Endothelial cell of hepatic sinusoid (primary cell): ENCODE results near the gene SLC8A2.
"Not testable (repeated sequence)": the region's sequence is repeated elsewhere in the genome, so short reads cannot be mapped to it uniquely, and the experiment has no call there.

Experiments
- in situ Hi-C: cut with HindIII; loops from 2 replicates; pipeline ENCODE4 v1.10.0; 2017; ENCODE audit warnings: low sequenced_read_pairs

The SLC8A2 gene

DNA sequence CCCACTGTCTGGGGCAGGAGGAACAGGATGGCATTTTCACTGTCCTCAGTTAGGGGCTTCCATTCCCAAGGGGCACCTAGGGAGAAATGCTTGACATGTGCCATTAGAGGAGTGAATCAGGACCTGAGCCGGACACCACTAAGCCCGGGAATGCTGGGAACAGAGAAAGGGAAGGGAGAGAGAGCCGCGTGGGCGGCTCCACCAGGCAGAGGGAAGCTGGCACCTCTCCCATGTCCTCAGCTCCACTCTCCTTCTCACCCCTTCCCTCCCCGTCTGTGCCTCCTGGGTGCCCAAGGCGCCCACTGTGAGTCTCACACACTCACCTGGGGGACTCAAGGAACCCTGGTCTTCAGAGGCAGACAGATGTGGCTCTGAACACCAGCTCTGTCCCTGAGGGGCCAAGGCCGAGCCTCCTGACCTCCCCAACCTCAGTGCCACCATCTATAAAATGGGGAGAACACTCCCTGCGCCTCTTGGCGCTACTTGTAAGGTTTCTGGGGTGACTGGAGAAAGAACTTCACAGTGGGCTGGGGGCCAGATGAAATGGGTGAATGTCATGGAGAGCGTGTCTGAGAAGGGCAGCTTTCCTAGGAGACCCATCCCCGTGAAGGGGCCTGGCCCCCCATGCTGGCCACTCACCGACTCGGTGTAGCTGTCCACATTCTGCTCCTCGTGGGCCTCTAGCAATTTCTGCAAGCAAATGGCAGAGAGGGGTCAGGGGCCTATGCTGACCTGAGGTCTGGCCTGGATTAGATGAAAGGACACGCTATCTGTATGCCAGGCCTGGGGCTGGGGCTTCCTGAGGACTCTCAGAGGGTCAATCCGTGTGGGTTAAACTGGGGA lies 17.6 kb upstream of the SLC8A2 start:
- in situ Hi-C loops: no loop called here

DNA sequence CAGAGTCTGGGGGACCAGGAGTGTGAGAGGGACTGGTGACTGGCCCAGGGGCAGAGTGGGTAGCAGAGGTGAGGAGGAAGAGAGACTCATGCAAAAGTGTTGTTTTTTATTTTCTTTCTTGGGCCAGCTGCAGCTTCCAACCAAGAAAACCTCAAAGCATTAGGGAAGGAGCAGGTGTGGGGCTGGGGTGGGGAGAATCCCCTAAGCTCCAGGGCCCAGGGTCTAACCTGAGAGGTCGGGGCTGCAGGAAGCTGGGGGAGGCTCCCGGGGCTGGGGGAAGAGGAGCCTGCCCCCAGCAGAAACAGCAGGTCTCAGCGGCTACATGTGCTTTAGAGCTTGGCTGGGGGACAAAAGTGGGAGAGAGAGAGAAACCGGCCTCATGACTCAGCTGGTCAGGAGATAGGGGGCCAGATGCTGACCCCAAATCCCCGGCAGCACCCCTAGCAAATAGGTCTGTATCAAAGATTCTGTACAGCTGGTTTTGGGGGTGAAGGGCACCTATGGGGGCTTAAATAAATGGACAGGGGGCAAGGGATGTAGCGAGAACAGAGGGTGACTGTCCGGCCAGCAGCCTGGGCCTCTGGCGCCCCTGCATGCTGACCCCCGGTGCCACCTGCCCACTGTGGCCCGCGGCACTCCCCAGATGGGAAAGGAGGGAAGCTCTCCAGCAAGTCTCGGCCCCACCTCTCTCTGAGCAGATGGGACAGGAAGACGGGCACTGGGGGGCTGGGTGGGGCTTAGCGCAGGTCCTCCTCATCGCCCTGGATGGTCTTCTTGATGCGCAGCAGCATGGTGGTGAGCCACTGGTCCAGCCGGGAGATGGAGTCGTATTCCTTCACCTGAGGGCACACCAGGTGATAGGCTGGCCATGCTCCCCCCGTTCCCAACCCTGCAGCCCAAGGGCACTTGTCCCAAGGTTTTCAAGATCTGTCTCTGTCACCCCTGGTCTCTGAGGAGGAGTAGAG lies 16.1 kb upstream of the SLC8A2 start:
- in situ Hi-C loops: no loop called here

DNA sequence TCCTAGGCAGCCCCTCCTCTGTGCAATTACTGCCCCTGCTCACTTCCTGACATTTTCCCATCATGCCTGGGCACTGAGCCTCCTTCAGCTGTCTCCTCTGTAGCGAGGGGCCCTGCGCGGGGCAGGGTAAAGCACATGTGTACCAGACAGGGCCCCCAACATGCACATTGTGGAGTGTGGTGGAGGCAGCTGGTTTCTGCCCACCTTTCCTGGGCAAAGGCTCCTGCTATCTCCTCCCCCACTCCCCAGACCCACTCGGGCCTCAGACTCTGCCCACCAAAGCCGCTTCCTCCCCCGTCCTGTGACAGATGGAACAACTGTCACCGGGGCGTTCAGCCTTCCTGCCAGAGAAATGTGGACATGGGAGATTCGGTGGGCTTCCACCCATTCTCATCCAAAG lies 15.2 kb upstream of the SLC8A2 start:
- in situ Hi-C loops: no loop called here

DNA sequence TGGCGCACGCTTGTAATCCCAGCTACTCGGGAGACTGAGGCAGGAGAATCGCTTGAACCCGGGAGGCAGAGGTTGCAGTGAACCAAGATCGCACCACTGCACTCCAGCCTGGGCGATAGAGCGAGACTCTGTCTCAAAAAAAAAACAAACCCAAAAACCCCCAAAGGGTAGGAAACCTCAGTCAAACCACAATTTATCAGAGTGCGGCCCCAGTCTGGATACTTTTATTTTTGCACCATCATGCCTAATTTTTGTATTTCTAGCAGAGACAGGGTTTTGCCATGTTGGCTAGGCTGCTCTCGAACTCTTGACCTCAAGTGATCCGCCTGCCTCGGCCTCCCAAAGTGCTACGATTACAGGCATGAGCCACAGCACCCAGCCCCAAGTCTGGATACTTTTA lies 14.5 kb upstream of the SLC8A2 start:
- in situ Hi-C loops: not testable (repeated sequence)

DNA sequence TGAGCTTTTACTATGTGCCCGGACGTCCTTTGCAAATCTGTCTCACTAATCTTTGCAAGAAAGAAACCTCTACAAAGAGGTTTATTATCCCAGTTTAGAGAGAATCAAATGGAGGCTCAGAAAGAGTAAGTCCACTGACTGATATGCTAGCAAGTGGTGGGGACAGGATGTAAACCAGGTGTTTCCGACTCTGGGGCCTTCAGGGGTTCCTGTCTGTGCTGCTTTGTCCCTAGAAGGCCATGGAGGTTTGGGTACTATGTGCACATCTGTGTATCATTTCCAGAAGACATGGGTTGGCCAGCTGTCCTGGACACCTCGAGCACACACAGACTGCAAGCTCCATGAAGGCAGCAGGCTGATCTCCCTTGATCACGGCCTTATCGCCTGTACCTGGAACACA lies 13.5 kb upstream of the SLC8A2 start:
- in situ Hi-C loops: no loop called here

DNA sequence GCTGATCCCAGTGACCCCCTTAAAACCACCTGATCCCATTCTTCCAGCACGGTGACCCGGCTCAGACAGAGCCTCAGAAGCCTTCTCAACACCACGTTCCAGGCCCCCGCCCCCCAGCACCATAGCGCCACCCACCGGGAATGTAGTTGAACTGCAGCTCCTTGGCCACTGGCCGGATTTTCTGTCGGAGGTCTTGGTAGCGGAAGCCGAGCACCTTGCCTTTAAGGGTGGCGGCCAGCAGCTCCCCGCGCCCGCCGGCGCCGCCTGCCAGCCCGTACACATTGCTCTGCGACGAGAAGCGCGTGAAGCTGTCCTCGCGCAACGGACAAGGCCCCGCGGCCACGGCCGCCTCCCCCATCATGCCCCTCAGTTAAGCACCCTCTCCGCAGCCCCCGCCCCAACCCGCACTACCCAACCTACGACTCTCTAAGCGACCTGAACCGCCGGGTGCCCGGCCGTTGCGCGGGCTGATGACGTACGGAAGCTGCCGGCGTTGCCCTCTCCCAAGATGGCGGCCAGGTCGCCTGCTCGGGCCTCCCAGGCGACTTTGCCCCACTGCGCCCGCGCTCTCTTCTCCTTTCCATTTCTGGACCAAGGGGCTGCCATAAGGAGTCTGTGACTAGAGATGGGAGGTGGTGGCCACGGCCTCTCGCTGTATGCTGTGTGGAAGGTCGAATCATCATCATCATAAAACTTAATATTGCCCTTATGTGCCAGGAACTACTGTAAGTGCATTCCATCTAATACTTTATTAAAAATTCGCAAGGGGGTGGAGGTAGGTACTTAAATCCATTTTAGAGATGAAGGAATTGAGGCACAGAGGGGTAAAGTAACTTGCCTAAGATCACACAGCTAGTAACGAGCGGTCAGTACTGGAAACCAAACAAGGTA lies 12.4 kb upstream of the SLC8A2 start, which contains the start of gene KPTN:
Gene KPTN, minus strand, starts transcription at position 420 of the 891 bp plus-strand sequence. Its CDS starts 59 bp downstream, at position 361.
- in situ Hi-C loops: no loop called here

DNA sequence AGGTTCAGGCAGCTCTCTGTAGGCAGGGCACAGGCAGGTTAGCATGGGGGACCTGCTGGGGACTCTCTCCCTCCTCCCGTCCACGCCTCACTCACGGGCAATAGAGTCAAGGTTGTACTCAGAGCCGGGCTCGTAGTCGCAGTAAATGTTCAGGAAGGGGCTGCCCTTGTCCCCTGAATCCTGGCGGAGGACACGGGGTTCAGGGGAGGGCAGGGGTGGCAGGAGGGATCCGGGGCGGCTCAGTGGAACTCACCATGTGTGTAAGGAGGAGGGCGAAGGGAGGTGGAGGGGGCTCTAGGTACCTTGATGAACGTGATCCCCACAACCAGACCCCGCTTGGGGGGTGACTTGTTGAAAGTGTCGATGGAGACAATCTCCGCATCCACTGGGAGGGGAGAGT lies 11.5 kb upstream of the SLC8A2 start:
- in situ Hi-C loops: no loop called here

DNA sequence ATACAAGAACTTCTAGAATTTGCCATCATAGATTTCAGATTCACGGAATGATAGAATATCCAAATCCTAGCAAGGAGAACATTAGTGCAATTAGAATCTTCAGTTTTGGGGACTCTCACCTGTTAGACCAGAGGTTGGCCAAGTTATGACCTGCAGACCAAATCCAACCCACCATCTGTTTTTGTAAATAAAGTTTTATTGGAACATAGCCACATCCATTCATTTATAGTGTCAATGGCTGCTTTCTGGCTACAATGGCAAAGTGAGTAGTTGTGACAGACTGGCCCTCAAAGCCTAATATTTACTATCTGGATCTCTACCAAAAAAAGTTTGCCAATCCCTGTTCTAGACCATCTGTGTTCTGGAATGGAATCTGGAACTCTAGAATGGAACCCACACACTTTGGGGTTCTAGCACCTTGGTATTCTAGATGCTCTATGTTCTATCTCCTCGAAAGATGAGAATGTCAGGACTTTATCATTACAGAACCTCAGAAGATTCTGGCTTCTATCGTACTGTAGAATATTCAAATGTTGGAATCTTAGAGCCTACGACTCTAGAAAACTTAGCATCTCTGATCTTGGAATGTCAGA lies 9.9 kb upstream of the SLC8A2 start:
- in situ Hi-C loops: no loop called here

DNA sequence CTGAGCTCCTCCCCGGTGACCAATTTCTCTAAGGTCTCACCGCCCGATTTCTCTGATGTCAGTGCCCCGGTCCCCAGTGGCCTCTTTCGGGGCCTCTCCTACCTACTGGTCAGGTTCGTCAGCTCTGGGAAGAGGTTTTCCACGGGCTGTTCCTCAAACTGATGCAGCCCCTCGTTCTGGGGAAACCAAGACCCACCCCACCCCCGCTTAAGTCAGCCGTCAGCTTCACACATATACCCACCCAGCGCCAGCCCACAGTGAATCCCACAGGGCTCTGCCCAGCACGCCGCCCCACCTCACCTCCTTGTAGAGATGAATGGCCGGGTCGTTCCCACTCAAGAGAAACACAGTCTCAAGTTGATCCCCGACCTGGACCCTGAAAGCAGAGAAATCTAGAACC lies 9.0 kb upstream of the SLC8A2 start:
- in situ Hi-C loops: no loop called here

DNA sequence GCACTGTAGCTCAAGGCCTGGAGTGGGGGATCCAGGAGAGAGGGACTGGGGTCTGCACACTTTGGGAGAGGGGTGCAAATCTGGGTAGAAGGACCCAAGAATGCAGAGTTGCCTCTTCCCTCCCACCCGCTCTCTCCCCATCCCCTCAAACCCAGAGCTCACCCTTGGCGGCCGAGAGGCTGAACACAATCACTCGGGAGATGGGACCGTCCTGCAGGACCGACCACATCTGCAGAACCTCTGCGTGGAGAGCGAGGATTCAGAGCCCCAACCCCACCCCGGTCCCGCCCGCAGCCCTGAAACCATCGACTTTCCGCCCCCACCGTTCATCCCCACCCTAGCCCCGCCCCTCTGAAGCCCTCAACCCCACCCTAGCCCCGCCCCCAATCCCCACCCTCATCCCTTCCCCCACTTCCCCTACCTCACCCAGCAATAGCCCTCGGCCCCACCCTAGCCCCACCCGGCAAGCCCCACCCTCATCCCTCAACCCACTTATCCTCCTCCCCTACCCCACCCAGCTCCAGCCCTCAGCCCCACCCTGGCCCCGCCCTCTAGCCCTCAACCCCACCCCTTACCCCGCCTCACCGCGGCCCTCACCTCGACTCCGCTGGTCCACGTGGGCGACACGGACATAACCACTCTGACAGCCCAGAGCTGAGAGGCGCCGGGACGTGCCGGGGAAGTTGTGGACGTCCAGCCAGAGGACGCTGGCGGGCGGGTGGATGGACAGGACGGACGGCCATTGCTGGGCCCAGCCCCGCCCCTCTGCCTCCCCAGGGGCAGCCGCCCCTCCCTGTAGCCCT lies 8.2 kb upstream of the SLC8A2 start:
- in situ Hi-C loops: no loop called here

DNA sequence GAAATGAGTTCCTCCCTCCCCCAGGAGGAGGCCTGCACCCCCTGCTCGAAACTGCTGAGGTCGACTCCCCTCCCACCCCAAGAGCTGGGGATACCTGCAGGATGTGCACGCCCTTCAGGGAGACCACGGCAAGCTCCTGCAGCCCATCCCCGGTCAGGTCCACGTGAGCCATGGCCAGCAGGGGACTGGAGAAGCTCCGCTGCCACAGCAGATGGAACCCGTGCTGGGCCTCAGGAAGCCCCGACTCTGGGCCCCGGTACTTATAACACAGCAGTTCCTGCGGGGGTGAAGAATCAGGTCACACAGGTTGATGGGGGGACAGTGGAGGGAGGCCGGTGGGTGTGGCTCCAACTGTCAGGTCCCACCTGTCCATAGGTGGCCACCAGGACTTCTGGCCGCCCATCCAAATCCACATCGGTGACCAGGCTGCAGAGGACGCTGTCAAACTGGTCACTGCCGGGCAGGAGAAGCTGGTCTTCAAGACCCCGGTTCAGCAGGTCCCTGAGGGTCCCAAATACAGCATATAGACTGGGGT lies 4.8 kb upstream of the SLC8A2 start:
- in situ Hi-C loops: no loop called here

DNA sequence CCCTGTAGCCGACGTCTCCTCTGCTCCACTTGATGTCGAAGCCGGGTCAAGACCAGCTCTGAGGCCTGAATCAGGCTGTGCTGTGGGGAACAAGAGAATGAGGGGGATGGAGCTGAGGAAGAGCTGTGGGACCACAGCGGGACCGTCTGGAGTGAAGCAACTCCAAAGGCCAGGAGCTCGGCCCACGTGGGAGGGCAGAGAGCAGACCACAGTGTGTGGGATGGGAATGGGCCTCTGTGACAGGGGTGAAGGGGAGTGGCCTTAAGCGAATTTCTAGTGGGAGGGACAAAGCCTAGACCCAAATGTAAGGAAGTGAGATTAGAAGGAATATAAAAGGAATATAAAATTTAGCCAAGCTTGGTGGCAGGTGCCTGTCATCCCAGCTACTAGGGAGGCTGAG lies 3.8 kb upstream of the SLC8A2 start:
- in situ Hi-C loops: no loop called here

DNA sequence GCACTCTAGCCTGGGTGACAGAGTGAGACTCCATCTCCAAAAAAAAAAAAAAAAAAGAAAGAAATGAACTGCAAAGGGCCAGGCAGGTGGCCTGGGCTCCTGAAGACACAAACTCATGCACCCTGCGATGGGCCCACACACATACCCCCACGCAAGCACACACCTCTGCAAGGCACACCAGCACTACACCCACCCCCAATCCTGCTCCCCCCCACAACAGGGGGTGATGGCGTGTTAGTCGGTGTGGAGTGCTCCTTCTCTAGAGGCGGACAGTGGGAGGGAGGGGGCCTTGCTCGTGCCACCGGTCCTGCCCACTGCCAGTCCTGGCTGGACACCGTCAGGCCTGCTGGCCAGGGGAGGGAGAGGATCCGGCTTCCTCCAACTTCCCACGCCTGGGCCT lies 1.6 kb upstream of the SLC8A2 start:
- in situ Hi-C loops: no loop called here

DNA sequence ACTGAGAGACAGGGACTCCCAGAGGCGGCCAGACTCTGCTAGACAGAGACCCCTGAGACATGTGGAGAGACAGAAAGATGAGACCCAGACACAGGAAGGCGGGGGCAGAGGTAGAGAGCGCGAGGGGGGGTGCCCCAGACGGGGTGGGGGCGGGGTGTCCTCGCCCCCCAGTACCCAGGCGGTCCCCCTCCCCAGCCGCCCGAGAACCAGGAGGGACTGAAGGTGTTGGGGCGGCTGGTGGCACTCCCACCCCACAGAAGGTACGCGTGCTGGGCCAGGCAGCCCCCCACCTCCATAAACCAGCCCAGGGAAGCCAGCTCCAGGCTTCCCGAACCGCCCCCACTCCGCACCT lies 336 bp downstream of the SLC8A2 start:
- in situ Hi-C loops: no loop called here

DNA sequence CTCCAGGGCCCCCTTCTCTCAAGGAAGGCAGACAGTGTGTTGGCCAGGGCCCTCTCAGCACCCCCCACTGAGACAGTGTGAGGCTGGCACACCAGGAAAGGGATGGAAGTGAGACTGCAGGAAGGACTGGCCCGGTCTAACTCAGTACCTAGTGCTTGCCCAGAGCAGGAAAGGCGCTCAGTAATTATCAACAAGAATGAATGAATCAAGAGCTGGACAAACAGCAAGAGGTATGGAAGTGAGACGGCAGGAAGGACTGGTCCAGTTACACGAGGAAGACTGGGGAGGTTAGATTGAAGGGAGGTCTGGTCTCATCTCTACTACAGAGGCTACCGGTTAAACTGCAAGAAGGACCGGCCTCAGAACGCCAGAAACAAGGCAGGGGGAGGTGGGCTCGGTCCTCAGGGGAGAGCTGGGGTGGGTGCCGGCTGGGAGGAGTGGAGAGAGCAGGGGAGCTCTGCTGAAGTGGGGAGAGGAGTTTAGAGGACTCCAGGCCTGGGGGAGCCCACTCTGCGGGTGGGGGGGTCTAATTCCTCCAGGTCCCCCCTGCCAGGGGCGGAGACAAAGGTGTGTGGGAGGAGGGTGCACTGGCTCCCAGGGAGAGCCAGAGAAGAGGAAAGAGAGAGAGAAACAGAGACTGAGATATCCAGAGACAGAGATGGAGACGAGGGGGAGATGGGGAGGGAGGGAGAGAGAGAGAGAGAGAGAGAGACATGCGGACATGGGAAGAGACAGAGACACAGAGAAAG lies 1.1 kb downstream of the SLC8A2 start:
- in situ Hi-C loops: no loop called here

DNA sequence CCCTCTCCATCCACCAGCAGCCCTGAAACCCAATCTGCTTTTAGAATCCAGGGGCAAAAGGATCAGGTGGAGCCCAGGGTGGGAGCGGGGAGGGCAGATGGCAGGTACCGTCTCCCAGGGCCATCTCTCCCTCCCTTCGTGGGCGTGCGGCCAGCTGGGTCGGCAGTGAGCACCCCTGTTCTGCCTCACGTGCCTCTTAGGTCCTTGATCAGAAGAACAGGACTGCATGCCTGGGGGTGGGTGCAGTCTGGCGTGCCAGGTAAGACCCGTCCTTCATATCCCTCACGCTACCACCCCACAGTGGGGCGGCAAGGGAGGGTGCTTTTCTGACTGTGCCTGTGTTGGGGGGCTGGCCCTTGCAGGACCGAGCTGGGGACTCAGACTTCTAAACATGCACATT lies 2.0 kb downstream of the SLC8A2 start:
- in situ Hi-C loops: no loop called here

DNA sequence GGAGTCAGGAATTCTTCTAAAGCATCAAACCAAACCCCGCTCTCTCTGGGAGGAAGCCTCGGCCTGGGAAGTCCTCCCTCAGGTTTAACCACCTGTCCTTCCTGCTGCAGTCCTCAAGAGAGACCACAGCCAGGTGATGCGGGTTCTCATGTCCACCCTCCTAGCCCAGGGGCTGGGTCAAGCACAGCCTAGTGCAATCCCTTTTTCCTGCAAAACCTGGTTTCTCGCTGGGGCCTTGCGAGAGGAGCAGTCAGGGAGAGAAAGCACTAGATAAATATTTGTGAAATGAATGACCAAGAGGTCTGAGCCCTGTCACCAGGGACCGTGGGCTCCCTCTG lies 2.4 kb downstream of the SLC8A2 start:
- in situ Hi-C loops: no loop called here

DNA sequence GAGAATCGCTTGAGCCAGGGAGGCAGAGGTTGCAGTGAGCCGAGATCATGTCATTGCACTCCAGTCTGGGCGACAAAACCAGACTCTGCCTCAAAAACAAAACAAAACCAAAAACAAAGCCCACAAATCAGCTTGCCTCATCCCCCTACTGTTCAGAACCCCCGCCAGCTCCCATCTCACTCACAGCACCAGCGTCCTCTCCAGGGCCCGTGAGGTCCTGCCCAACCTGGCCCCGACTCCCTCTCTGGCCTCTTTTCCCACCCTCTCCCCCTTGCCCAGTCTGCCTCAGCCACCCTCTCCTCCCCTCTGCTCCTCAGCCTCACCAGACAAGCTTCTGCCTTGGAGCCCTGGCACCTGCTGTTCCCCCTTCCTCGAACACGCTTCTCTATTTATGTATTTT lies 3.8 kb downstream of the SLC8A2 start:
- in situ Hi-C loops: no loop called here

DNA sequence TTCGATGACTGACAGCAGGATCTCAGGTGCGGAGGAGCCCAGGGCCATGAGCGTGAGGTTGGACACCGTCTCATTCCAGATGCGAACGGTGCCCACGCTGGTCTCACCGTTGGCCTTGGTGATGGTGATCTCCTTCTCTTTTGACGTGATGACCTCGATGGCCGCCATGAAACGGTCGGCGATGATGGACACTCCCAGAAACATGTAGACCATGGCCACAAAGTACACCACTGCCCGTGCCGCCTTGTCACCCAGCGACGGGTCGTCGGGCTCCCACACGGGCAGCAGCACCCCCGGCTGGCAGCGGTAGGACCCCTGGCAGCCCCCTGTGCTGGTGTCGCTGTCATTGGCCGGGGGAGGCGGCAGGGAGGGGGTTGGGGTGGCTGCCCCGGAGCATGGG lies 5.7 kb downstream of the SLC8A2 start:
- in situ Hi-C loops: no loop called here
